ENCODE measurements around the gene KANSL1.

GRCh38 chr17:46179375-46179999, 13.7 kb downstream of the KANSL1 start:
- TF ChIP-seq RARB (CRISPR knock-in tag; IDR thresholded peaks at IDR 0.05) (no peak), BACH2 (CRISPR knock-in tag; IDR thresholded peaks at IDR 0.05; ENCODE audit: borderline replicate concordance) (no peak), ZC3H10 (CRISPR knock-in tag; IDR thresholded peaks at IDR 0.05) (no peak), ZNF8 (CRISPR knock-in tag; IDR thresholded peaks at IDR 0.05) (no peak), CREB5 (CRISPR knock-in tag; IDR thresholded peaks at IDR 0.05; ENCODE audit: low read depth) (no peak), ESRRG (CRISPR knock-in tag; IDR thresholded peaks at IDR 0.05) (no peak), OSR1 (CRISPR knock-in tag; IDR thresholded peaks at IDR 0.05) (no peak), ZFP30 (CRISPR knock-in tag; IDR thresholded peaks at IDR 0.05) (no peak), CSDC2 (CRISPR knock-in tag; IDR thresholded peaks at IDR 0.05) (no peak)
